Breast epithelium (tissue), 4 donors: Measurements from ENCODE around the gene KIAA2012. TPM values are rescaled to one million over a fixed set of nuclear protein-coding genes. Genes with fewer than 3 reads are reported as not detected.

Experiments used
- DNase-seq, 2 donors: peaks; one replicate each; pipeline ENCODE4 v3.0.0-alpha.2; 2019; ENCODE audit warnings: low spot score in 2 of 2
- H3K27ac ChIP-seq, 2 donors: fragments of 200-600 bp; sonication (generic) in 1 of 2; one replicate each; pipeline ENCODE4 v1.5.1; 2016 to 2019; ENCODE audit warnings: mild to moderate bottlenecking in 1 of 2
- H3K27me3 ChIP-seq, 2 donors: fragments of 200-600 bp; sonication (generic) in 1 of 2; one replicate each; pipeline versions ENCODE4 v1.5.1 to v1.6.0; 2017 to 2019; ENCODE audit warnings: control low read depth in 1 of 2, mild to moderate bottlenecking in 1 of 2
- H3K36me3 ChIP-seq: fragments of 200-600 bp; one replicate; pipeline ENCODE4 v1.5.1; 2019
- H3K4me1 ChIP-seq, 2 donors: fragments of 200-600 bp; sonication (generic); one replicate each; pipeline ENCODE4 v1.5.1; 2016 to 2019; ENCODE audit warnings: control low read depth in 1 of 2
- H3K4me3 ChIP-seq, 3 donors: fragments of 200-600 bp; sonication (generic); 1 replicate in 2 of 3; 2 replicates in 1 of 3; pipeline ENCODE4 v1.5.1; 2016 to 2019; ENCODE audit warnings: mild to moderate bottlenecking in 3 of 3, moderate library complexity in 2 of 3
- H3K9me3 ChIP-seq, 2 donors: fragments of 200-600 bp; sonication (generic) in 1 of 2; one replicate each; pipeline ENCODE4 v1.5.1; 2016 to 2019; ENCODE audit warnings: control low read depth in 1 of 2
- CTCF ChIP-seq, 3 donors: fragments of 450-650 bp; IDR thresholded peaks; one replicate each; pipeline ENCODE4 v1.5.1; 2016 to 2017; ENCODE audit warnings: antibody characterized with exemption in 3 of 3, mild to moderate bottlenecking in 3 of 3, moderate library complexity in 3 of 3
- POLR2A ChIP-seq: fragments of 450-650 bp; IDR thresholded peaks from one replicate; pipeline ENCODE4 v1.6.1; 2016; ENCODE audit warnings: antibody characterized with exemption, mild to moderate bottlenecking, moderate library complexity
- POLR2AphosphoS5 ChIP-seq, 3 donors: sonication (generic); formaldehyde crosslinking; IDR thresholded peaks; one replicate each; pipeline ENCODE4 v1.6.1; 2017; ENCODE audit warnings: antibody characterized with exemption in 3 of 3
- intact Hi-C: fragments of 100-400 bp; cut with DNase I; formaldehyde crosslinking; loops from one replicate; pipeline ENCODE4 v1.15.1; 2023; ENCODE audit warnings: low total_unique reads
- total RNA-seq, 3 donors: library from RNA; depleted of rRNA; stranded (reverse); fragments of >200 nt; gene quantifications; one replicate each; pipeline ENCODE4 v1.1.0, GENCODE V29; 2016

Gene KIAA2012
- total RNA-seq, 3 donors from 2014 or later, result not detected

DNA sequence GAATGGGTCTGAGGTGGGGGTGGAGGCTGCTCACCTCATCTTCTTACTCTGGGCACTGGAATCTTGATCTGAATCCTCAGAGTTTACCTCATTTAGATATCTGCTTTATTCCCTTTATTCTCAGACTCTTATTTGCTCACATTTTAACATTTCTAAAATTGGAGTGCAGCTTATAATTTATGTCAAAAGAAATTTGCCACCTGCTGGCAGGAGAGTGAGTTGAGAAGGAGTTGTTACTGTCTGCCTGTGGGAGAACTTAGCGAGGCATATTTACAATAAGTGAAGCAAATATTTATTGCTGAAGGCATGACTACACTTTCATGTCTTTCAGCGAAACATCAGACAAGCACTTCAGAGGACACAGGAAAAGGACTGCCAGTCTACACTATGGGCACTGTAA lies 16.4 kb upstream of the KIAA2012 start:
- TF ChIP-seq CTCF (IDR thresholded peaks at IDR 0.05) (peak in 2 of 3 donors; percentile 26), POLR2A (no peak), POLR2AphosphoS5 (IDR thresholded peaks at IDR 0.05) (no peak)
- H3K36me3 ChIP-seq, result no peaks in the 10 kb centered on the region
- no peaks in the 10 kb centered on the region for H3K9me3 ChIP-seq
- no peaks in the 10 kb centered on the region for H3K4me1 ChIP-seq
- H3K27ac ChIP-seq, result no peak overlapping the region
- DNase-seq, result no peak
- H3K4me3 ChIP-seq, result no peak overlapping the region
- intact Hi-C loops, result no loop called here
- H3K27me3 ChIP-seq, result no peaks in the 10 kb centered on the region

GRCh38 chr2:202060218-202060617 lies 12.8 kb upstream of the KIAA2012 start:
- H3K27me3 ChIP-seq, result no peaks in the 10 kb centered on the region
- TF ChIP-seq CTCF (IDR thresholded peaks at IDR 0.05) (no peak), POLR2AphosphoS5 (IDR thresholded peaks at IDR 0.05) (no peak), POLR2A (no peak)
- no peaks in the 10 kb centered on the region for H3K36me3 ChIP-seq
- intact Hi-C loops, result no loop called here
- no peak overlapping the region for H3K4me3 ChIP-seq
- DNase-seq, result no peak
- no peak overlapping the region for H3K27ac ChIP-seq
- H3K4me1 ChIP-seq, result no peaks in the 10 kb centered on the region
- H3K9me3 ChIP-seq, result no peaks in the 10 kb centered on the region

- no peaks in the 10 kb centered on the region for H3K36me3 ChIP-seq
- no peak overlapping the region for H3K27ac ChIP-seq
- no peak for DNase-seq
- no peaks in the 10 kb centered on the region for H3K27me3 ChIP-seq
- intact Hi-C loops, result no loop called here
- no peak for TF ChIP-seq POLR2AphosphoS5 (IDR thresholded peaks at IDR 0.05)
- no peak overlapping the region for H3K4me3 ChIP-seq
- no peaks in the 10 kb centered on the region for H3K9me3 ChIP-seq
- no peaks in the 10 kb centered on the region for H3K4me1 ChIP-seq
Measured at GRCh38 chr2:202061695-202062094, 11.4 kb upstream of the KIAA2012 start.

- no peak for TF ChIP-seq POLR2AphosphoS5 (IDR thresholded peaks at IDR 0.05)
- no peak for TF ChIP-seq CTCF (IDR thresholded peaks at IDR 0.05)
- no peak for TF ChIP-seq POLR2A
- Histone ChIP-seq H3K9me3 (no peaks in the 10 kb centered on the region), H3K36me3 (no peaks in the 10 kb centered on the region), H3K27ac (peak overlapping the region; percentile 10 to 16), H3K4me3 (no peak overlapping the region), H3K4me1 (no peaks in the 10 kb centered on the region), H3K27me3 (no peaks in the 10 kb centered on the region)
- DNase-seq, result no peak
- intact Hi-C loops, result no loop called here
Measured at GRCh38 chr2:202064171-202064880, 8.7 kb upstream of the KIAA2012 start.

GRCh38 chr2:202064881-202065230 lies 8.2 kb upstream of the KIAA2012 start:
- Histone ChIP-seq H3K4me3 (no peak overlapping the region), H3K4me1 (no peaks in the 10 kb centered on the region), H3K36me3 (no peaks in the 10 kb centered on the region), H3K27me3 (no peaks in the 10 kb centered on the region), H3K9me3 (no peaks in the 10 kb centered on the region), H3K27ac (peak overlapping the region in 1 of 2 donors; percentile 16)
- intact Hi-C loops, result no loop called here
- TF ChIP-seq POLR2A, result no peak
- TF ChIP-seq CTCF (IDR thresholded peaks at IDR 0.05), result no peak
- TF ChIP-seq POLR2AphosphoS5 (IDR thresholded peaks at IDR 0.05), result no peak
- no peak for DNase-seq

GRCh38 chr2:202065876-202066275 lies 7.2 kb upstream of the KIAA2012 start:
- no peaks in the 10 kb centered on the region for H3K27me3 ChIP-seq
- H3K27ac ChIP-seq, result no peak overlapping the region
- TF ChIP-seq POLR2A, result no peak
- no peak for TF ChIP-seq CTCF (IDR thresholded peaks at IDR 0.05)
- TF ChIP-seq POLR2AphosphoS5 (IDR thresholded peaks at IDR 0.05), result no peak
- no peaks in the 10 kb centered on the region for H3K9me3 ChIP-seq
- H3K4me1 ChIP-seq, result no peaks in the 10 kb centered on the region
- H3K36me3 ChIP-seq, result no peaks in the 10 kb centered on the region
- intact Hi-C loops, result no loop called here
- H3K4me3 ChIP-seq, result no peak overlapping the region
- no peak for DNase-seq
